HEK293T (cell line): Measurements from ENCODE around the gene PPP3R2.

ENCODE experiments used
- BHLHE40 ChIP-seq: fragments of 450-650 bp; IDR thresholded peaks from 2 replicates; pipeline ENCODE4 v1.6.1; 2016; ENCODE audit warnings: mild to moderate bottlenecking, moderate library complexity, borderline replicate concordance
- CTBP1 ChIP-seq: fragments of 450-650 bp; IDR thresholded peaks from 2 replicates; pipeline ENCODE4 v1.6.1; 2016; ENCODE audit warnings: borderline replicate concordance

DNA sequence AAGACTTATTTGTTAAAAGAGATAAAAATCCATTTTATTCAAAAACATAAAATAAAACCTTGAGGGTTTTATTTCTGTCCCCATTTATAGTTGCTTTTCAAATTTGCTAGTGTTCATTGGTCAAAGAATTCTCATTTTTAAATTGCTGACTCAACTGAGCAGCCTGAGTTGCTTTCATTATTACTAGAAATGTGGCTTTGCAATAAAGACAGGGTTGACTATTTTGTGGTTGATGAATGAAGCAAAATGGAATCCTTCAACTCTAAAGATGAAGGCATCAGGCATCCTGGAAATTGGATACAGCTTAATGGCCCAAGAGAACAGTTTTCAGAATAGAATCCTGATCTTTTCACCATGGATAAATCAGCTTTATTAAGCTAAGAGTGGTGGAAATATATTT is 23.9 kb upstream of the PPP3R2 start:
- no peak for TF ChIP-seq CTBP1
- no peak for TF ChIP-seq BHLHE40
